Large intestine (tissue), 3 donors: ENCODE results near the gene HSPB9. TPM values are rescaled to one million over a fixed set of nuclear protein-coding genes. Genes with fewer than 3 reads are reported as not detected.
"Not testable (repeated sequence)": the region's sequence is repeated elsewhere in the genome, so short reads cannot be mapped to it uniquely, and the experiment has no call there.

ENCODE experiments used
- DNase-seq, 2 donors: peaks; one replicate each; pipeline versions ENCODE4 v3.0.0 to v3.0.0-alpha.2; 2013
- H3K27ac ChIP-seq: one replicate; pipeline ENCODE4 v1.5.1; 2013; ENCODE audit warnings: low read length
- H3K27me3 ChIP-seq: 2 replicates; pipeline ENCODE4 v1.6.1; 2013; ENCODE audit warnings: low read length; ENCODE audit not compliant: control insufficient read depth, insufficient read depth
- H3K36me3 ChIP-seq: 2 replicates; pipeline ENCODE4 v1.6.1; 2013; ENCODE audit warnings: low read length; ENCODE audit not compliant: control insufficient read depth, insufficient read depth
- H3K4me1 ChIP-seq: one replicate; pipeline ENCODE4 v1.6.1; 2013; ENCODE audit warnings: low read length; ENCODE audit not compliant: control insufficient read depth, insufficient read depth
- H3K4me3 ChIP-seq: one replicate; pipeline ENCODE4 v1.5.1; 2013; ENCODE audit warnings: low read length
- H3K9me3 ChIP-seq: one replicate; pipeline ENCODE4 v1.6.1; 2013; ENCODE audit warnings: mild to moderate bottlenecking, low read depth, low read length, moderate library complexity; ENCODE audit not compliant: control insufficient read depth
- WGBS: methylation state at CpG from one replicate; pipeline ENCODE4 v1.1.5; 2013; ENCODE audit warnings: low lambda C conversion rate; ENCODE audit not compliant: insufficient coverage; 5-methylcytosine and 5-hydroxymethylcytosine counted together
- polyA plus RNA-seq: library from polyadenylated mRNA; unstranded; fragments of 120-200 nt; gene quantifications from one replicate; pipeline ENCODE4 v1.2.1, GENCODE V29; 2013

The HSPB9 gene
- polyA plus RNA-seq, 1 donor: 0.40 TPM

DNA sequence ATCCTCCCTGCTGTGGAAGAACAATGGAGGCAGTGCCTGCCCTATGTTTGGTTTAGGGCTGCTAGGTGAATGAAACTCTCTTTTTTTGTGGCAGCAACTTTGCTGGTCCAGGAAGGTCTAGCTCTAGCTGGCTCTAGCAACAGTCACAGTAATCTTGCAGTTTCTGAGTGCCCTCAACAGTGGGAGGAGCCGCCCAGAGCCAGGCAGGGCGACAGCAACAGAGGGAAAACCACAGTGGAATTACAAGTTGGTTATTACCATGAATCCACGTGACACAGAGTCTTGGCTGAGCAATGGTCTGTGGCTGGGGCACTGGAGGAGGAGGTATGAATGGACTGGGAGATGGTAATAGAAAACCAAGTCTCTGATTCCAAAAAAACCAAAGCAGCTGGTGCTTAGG lies 10.3 kb downstream of the HSPB9 start:
- no peak overlapping the region for H3K4me3 ChIP-seq
- no peaks in the 10 kb centered on the region for H3K27me3 ChIP-seq
- H3K27ac ChIP-seq: peak overlapping the region; percentile 25
- DNase-seq: peak; percentile 42 to 61
- peaks cover 44% of the 10 kb centered on the region for H3K4me1 ChIP-seq
- H3K36me3 ChIP-seq: peaks cover 43% of the 10 kb centered on the region
- WGBS: no CpG with 5 or more reads among the region's 3 CpGs
- no peaks in the 10 kb centered on the region for H3K9me3 ChIP-seq

DNA sequence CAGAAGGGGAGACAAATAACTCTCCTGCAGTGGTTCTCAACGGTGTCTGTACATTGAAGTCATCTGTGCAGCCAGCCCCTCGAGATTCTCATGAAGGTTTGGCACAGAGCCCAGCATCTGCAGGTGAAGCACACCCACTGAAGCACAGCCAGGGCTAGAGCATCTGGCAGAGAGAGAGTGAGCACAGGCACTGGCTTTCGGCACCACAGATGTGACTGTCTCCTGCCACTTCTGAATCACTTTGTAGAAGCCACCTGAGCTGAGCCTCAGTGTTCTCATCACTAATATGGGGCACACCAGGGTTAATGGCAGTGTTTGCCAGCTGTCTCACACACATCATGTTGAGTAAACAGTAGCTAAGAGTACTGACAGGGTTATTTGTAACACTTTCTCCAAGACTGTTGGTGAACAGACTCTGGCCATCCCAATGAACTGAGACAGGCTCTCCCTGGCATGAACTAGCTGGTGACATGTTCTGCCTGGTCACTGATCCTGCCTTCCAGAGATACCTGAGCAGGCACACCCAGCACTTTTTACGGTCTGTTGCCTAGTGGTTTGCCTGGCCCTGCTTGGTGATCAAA lies 10.9 kb downstream of the HSPB9 start:
- Histone ChIP-seq H3K9me3 (no peaks in the 10 kb centered on the region), H3K4me3 (no peak overlapping the region), H3K36me3 (peaks cover 41% of the 10 kb centered on the region), H3K27ac (peak overlapping the region; percentile 25), H3K4me1 (peaks cover 48% of the 10 kb centered on the region), H3K27me3 (no peaks in the 10 kb centered on the region)
- no CpG with 5 or more reads among the region's 4 CpGs for WGBS
- no peak for DNase-seq

DNA sequence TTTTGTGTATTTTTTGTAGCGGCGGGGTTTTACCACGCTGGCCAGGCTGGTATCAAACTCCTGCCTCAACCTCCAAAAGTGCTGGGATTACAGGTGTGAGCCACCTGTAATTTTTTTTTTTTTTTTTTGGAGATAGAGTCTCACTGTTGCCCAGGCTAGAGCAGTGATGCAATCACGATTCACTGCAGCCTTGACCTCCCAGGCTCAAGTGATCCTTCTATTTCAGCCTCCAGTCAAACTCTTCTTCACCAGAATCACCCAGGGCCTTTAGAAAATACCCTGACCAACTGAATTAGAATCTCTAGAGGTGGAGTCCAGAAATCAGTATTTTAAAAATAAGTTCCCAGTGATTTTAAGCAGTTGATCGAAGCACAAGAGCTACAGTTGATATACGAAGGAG lies 12.5 kb downstream of the HSPB9 start:
- peaks cover 31% of the 10 kb centered on the region for H3K36me3 ChIP-seq
- WGBS: no CpG with 5 or more reads among the region's 6 CpGs
- H3K4me3 ChIP-seq: no peak overlapping the region
- no peak for DNase-seq
- peak overlapping the region; percentile 83 for H3K27ac ChIP-seq
- no peaks in the 10 kb centered on the region for H3K27me3 ChIP-seq
- peaks cover 55% of the 10 kb centered on the region for H3K4me1 ChIP-seq
- no peaks in the 10 kb centered on the region for H3K9me3 ChIP-seq

DNA sequence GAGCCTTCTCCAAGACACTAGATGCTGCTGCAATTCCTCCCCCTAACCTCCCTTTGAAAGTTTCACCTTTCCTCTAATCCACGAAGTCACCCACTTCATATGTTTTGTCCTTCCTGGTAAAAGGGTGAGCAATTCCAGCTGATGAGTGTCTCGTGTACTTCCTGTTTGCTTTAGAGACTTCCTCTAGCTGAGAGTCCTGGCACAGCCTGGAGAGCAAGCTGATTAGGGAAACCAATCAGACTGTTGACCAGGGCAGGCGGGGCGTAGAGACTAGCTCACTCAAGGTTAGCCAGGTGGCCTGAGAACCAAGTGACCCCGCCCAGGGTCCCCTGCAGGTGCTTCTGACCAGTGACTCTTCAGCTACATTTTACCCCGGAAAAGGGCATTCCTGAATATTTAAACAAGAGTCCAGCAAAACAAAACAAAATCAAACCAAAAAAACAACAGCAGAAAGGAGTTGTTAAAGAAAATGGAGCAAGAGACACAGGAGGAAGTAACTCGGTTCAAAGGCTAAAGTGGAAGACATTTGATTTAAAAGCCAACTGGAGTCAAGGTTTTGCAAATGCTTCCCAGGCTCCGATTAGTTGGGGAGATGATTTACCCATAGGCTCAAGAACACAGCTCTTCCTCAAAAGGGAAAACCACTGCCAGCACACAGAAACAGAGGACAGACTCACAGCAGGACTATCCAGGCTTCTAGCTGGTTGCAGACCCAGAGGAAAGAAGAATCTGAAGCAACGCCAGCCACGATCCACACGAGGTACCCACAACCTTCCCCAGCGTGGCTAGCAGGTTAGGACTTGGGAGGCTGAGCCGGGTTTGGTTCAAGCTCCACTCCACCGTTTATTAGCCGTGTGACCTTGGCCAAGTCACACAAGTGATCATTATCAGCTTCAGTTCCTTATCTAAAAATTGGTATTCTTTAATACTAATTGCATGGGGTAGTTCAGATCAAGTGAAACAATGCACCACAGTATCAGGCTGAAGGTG lies 13.4 kb downstream of the HSPB9 start:
- peaks cover 29% of the 10 kb centered on the region for H3K36me3 ChIP-seq
- peaks cover 55% of the 10 kb centered on the region for H3K4me1 ChIP-seq
- H3K27ac ChIP-seq: peak overlapping the region; percentile 83
- H3K4me3 ChIP-seq: peak overlapping the region; percentile 12
- no peaks in the 10 kb centered on the region for H3K27me3 ChIP-seq
- WGBS: no CpG with 5 or more reads among the region's 15 CpGs
- no peaks in the 10 kb centered on the region for H3K9me3 ChIP-seq
- DNase-seq: peak; percentile 83 to 94

DNA sequence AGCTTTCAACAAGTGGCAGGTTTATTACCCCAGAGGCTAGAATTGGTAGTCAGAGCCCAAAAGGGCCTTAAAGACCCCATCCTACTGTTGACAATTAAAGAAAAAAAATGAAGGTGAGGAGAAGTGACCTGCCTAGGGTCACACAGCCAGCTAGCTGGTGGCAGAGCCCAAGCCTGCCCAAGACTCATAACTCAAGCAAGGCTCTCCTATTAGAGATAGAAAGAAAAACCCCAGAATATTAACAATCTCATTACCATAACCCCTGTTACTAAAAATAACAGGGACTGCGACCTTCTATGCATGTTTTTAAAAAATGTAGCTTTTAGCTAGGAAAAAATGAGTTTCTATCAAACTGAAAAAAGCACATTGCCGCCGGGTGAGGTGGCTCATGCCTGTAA lies 14.0 kb downstream of the HSPB9 start:
- WGBS: no CpG with 5 or more reads among the region's 3 CpGs
- H3K36me3 ChIP-seq: peaks cover 33% of the 10 kb centered on the region
- DNase-seq: no peak
- H3K4me3 ChIP-seq: peak overlapping the region; percentile 12
- peak overlapping the region; percentile 83 for H3K27ac ChIP-seq
- no peaks in the 10 kb centered on the region for H3K27me3 ChIP-seq
- H3K9me3 ChIP-seq: no peaks in the 10 kb centered on the region
- H3K4me1 ChIP-seq: peaks cover 55% of the 10 kb centered on the region

DNA sequence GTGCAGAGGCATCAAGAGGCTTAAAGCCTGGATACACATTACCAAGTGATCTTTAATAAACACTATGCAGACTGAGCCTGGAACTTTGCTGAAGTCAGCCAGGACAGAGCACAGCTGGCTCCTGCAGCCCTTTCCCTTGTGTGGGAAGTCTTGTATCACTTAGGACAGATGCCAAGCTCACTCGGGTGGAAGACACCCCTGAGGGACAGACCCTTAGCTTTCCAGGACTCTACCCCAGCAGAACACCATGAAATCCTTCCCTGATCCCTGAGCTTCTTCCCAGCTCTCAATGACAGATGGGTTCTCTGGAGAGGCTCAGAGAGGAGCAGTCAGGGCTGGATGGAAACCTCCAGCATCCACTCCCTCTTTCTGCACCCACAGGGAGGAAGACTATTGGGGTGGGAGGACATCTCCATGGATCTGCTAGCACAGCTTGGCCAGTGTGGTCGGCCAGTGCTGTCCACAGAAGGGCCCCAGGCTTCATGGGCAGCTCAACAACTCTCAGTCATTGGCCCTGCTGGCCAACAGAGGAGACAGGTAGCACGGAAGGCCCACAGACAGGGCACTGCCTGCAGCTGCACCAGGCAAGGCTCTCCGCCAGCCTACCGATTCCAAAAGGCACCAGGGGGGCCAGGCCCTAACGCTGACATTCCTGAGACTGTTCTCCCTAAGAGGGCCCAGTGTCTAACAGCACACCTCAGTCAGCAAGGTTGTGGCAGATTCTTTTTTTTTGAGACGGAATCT lies 16.3 kb downstream of the HSPB9 start:
- peaks cover 42% of the 10 kb centered on the region for H3K36me3 ChIP-seq

DNA sequence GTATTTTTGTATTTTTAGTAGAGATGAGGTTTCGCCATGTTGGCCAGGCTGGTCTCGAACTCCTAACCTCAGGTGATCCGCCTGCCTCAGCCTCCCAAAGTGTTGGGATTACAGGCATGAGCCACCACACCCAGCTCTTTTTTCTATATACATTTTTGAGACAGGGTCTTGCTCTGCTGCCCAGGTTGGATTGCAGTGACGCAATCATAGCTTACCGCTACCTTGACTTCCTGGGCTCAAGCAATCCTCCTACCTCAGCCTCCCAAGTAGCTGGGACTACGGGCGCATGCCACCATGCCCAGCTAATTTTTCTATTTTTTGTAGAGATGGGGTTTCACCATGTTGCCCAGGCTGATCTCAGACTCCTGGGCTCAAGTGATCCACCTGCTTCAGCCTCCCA lies 18.1 kb downstream of the HSPB9 start:
- not testable (repeated sequence) for H3K9me3 ChIP-seq, H3K4me3 ChIP-seq, H3K27ac ChIP-seq, DNase-seq, H3K27me3 ChIP-seq
- Histone ChIP-seq H3K36me3 (peaks cover 40% of the 10 kb centered on the region), H3K4me1 (peaks cover 21% of the 10 kb centered on the region)
- no CpG with 5 or more reads among the region's 7 CpGs for WGBS

More for the DNA sequence above, 16.3 kb downstream of the HSPB9 start:
- Histone ChIP-seq H3K4me1 (peaks cover 38% of the 10 kb centered on the region), H3K9me3 (no peaks in the 10 kb centered on the region), H3K27me3 (no peaks in the 10 kb centered on the region), H3K4me3 (no peak overlapping the region), H3K27ac (no peak overlapping the region)
- no CpG with 5 or more reads among the region's 7 CpGs for WGBS
- no peak for DNase-seq

DNA sequence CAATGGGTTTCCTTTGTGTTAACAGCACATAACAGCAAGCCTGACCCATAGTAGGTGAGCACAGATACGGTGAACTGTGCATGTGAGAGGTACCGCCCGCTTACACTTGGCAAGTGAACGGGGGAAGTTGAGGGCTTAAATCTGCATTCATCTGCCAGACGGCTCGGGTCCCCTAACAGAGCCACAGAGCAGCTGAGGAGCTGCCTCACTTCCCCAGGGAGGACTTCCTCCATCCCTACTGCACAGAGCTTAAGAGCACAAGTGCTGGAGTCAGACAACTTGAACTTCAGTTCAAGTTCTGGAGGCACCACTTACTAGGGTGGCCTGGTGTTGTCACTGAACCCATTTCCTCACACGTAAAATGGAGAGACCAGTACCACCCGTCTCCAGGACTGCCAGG lies 18.8 kb downstream of the HSPB9 start:
- no CpG with 5 or more reads among the region's 8 CpGs for WGBS
- H3K4me3 ChIP-seq: no peak overlapping the region
- no peak overlapping the region for H3K27ac ChIP-seq
- peaks cover 17% of the 10 kb centered on the region for H3K4me1 ChIP-seq
- no peaks in the 10 kb centered on the region for H3K27me3 ChIP-seq
- H3K36me3 ChIP-seq: peaks cover 40% of the 10 kb centered on the region
- H3K9me3 ChIP-seq: no peaks in the 10 kb centered on the region
- no peak for DNase-seq

DNA sequence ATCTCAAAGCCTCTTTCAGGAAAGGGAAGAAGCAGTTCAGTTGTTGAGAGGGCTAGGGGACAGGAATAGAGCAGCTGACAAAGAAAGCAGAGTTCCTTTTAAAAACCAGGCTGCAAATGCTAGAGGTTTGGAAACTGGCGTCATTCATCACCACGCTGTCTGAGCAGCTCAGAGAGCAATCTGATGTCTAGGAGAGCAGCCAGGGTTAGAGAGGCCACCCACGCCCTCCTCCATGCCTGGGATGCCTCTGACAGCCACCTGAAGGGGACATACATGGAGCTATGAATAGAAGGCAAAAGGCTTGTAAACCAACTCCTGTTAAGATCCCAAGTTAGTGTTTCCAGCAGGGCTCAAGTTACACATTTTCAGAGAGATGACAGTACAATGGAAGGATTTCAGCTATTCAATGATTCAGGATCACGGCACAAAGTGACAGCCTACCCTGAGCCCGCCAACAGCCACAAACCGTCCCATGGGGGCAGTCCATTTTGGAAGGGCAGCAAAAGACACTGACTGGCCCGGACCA lies 19.8 kb downstream of the HSPB9 start:
- Histone ChIP-seq H3K36me3 (peaks cover 43% of the 10 kb centered on the region), H3K9me3 (no peaks in the 10 kb centered on the region), H3K27ac (no peak overlapping the region), H3K27me3 (no peaks in the 10 kb centered on the region), H3K4me3 (no peak overlapping the region), H3K4me1 (peaks cover 12% of the 10 kb centered on the region)
- no CpG with 5 or more reads among the region's 7 CpGs for WGBS
- no peak for DNase-seq

DNA sequence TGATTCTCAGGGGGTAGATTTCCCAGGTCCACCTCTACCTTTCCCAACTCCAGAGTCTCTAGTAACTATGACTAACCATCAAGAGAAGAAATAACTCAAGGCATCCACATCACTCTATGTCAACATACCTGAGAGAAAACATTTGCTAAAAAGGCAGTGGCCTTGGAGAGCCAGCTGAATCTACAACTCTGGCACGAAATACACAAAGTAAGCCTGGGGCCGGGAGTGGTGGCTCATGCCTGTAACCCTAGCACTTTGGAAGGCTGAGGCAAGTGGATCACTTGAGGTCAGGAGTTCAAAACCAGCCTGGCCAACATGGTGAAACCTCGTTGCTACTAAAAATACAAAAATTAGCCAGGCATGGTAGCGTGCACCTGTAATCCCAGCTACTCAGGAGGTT lies 20.5 kb downstream of the HSPB9 start:
- H3K4me3 ChIP-seq, H3K9me3 ChIP-seq, H3K27ac ChIP-seq, H3K27me3 ChIP-seq, H3K4me1 ChIP-seq, DNase-seq: not testable (repeated sequence)
- peaks cover 43% of the 10 kb centered on the region for H3K36me3 ChIP-seq
- 60% methylated on average over 1 of the region's 4 CpGs for WGBS
